ENCODE measurements around the gene DLGAP1. TPM values are rescaled to one million over a fixed set of nuclear protein-coding genes. Genes with fewer than 3 reads are reported as not detected.

Gene DLGAP1
- total RNA-seq, 1 donor from 2014 or later, result 2.0 TPM

DNA sequence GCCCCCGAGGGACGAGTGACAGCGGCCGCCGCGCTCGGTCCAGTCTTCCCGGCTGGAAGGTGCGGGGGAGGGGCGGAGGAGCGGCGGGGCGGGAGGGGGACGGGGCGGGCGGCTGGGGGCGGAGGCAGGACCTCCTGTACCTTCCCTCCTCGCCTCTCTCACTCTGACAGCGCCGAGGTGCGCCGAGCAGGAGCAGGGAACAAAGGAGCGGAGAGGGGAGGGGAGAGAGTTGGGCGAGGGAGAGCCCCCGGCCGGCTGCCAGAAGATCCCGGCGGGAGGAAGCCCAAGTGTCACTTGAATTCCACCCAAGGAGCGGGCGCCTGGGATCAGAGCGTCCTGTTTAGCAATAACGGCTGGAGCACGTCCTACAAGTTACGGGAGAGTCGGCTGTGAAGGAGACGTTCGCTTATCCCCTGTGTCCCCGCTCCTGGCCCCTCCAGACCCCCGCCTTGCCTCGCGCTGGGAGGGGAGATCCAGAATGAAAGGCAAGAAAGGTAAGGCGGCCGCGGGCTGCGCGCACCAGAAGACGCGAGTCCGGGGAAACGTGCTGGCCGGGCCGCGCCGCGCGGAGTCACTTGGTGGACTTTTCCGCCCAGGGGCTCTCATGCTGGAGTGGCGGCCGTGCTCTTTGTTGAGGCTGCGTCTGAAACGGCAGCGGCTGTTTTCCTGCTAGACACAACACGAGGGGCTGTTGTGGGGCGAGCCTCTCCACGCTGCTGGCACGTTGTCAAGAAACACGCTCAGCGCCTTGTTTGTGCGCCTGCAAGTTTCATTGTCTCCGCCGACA is 1004.9 kb downstream of the DLGAP1 start, which contains the start of gene TGIF1:
Gene TGIF1 (plus strand): TSS at position 161 of the 787 bp plus-strand sequence. CDS start 318 bp downstream, at position 479.
- DNase-seq (ENCODE audit: extremely low read depth, low read depth, low spot score), result no peak

DNA sequence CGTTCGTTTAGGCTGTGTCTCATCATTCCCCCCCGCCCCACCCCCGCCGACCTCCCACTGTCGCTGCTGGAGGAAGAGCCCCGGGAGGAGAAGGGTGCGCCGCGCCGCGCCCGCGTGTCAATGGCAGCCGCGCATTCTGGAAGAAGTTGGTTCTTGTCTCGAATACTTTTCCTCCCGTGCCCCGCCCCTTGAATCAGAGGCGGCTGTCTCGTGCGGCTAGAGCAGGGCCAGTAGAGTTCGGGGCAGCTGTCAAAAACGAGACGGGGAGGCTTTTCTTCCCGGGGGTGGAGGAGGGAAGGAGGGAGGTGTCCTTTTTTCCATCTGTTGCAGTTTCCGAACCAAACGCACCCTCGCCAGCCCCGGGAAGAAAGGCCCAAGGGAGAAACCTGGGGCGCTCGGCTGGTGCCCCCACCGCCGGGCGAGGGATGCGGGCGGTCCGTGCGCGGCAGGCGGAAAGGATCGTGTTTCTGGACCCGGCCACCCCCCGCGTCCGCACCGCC is 1005.5 kb downstream of the DLGAP1 start:
- no peak for DNase-seq (ENCODE audit: extremely low read depth, low read depth, low spot score)

- no peak for DNase-seq (ENCODE audit: extremely low read depth, low read depth, low spot score)
Observed at GRCh38 chr18:3448838-3449511, 1006.1 kb downstream of the DLGAP1 start.

DNA sequence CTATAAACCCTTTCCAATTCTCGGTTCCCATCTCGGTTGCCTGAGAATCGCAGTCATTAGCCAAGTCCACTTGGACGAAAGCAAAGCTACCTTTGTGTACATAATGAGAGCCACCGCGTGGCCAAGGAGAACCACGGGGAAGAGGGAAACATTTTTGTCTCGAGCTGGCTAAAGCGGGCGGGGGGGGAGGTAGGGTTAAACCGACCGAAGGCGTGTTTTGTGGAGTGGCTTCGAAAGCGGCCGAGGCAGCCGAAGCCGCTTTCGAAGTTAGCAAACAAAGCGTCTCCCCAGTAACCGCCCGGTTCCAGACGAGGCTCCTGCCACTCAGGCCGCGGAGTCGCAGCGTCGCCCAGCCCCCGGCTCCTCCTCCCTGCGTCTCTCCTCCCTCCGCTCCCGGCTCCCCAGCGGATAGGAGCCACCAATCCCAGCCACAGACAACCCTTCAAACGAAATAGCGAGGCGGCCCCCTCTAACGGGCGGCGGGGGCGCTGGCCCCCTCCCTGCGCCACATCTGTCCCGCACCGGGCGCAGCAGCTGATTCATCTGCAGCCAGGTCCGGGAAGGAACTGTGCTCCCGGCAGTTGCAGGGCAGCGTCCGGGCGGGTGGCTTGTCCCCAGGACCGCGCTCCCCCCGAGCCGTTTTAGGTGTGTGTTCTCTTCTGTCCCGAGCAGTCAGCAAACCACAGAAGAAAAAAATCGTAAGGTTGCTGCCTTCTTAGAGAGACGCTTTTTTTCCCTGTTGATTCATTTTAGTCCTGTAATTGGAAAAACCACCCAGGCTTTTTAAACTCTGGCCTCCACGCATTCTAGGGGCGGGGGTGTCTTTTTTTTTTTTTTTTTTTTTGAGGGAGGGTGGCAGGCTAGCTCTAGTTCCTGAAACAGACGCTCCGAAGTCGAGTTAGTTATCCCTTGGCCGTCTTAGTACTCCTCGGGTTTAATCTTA is 1006.9 kb downstream of the DLGAP1 start:
- DNase-seq (ENCODE audit: extremely low read depth, low read depth, low spot score), result no peak

DNA sequence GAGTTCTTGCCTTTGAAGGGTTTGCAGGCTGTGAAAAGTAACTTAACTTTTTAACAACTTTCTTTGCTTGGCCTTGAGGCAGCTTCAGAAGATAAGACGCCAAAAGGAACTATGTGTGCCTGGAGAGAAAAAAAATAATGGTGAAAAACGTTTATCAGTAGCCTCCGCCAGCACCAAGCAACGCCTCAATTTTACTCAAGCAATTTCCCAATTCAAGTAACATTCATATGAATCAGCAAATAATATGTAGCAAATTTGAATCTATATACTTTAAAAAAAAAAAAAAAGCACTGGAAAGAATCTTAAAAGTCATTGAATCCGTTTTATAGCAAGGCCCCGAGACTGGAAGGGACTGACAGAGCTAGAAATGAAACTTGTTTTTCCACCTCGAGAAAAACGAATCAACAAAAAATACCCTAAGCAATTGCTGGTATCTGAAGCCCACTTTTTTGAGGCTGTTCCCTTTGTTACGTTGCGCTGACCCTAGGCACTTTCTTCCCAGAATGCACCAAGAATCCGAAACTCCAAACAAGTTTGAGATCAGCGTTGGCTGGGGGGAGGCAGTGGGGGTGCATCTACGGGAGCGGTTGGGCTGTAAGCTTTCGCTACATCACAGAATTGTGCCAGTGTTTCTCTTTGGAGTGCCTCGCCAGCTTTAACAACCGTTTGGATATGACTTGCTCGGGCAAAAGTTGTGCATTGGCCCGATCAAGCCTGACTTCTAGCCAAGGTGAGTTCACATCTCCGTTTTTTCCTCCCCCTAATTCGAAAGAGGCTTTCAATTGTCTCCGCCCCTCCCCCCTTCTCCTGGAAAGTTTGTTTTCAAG is 1007.8 kb downstream of the DLGAP1 start:
- DNase-seq (ENCODE audit: extremely low read depth, low read depth, low spot score), result no peak

Data from glomerular endothelial cell (primary cell).